Stimulated activated CD4-positive, alpha-beta T cell treated with anti-CD3 and anti-CD28 coated beads, Interleukin-1b, Interleukin-23, amount 100 ng/mL, for 48 hours (primary cell): ENCODE measurements around the gene MAPT.
"Not testable (repeated sequence)": the region's sequence is repeated elsewhere in the genome, so short reads cannot be mapped to it uniquely, and the experiment has no call there.

Source experiments
- DNase-seq: peaks from one replicate; pipeline ENCODE4 v3.0.0-alpha.2; 2020

MAPT gene

GRCh38 chr17:45902892-45903346, 8.6 kb downstream of the MAPT start:
- DNase-seq: no peak

GRCh38 chr17:45904866-45905265, 10.5 kb downstream of the MAPT start:
- DNase-seq: no peak

GRCh38 chr17:45905814-45906213, 11.5 kb downstream of the MAPT start:
- no peak for DNase-seq

GRCh38 chr17:45906237-45906636, 11.9 kb downstream of the MAPT start:
- DNase-seq: no peak

- DNase-seq: peak; percentile 38
Measured at GRCh38 chr17:45906927-45907622, 12.7 kb downstream of the MAPT start.

GRCh38 chr17:45907750-45908395, 13.5 kb downstream of the MAPT start:
- DNase-seq: no peak

GRCh38 chr17:45908460-45908859, 14.1 kb downstream of the MAPT start:
- DNase-seq: no peak

GRCh38 chr17:45908935-45909334, 14.6 kb downstream of the MAPT start:
- DNase-seq: no peak

- no peak for DNase-seq
Measured at GRCh38 chr17:45910667-45911066, 16.3 kb downstream of the MAPT start.

GRCh38 chr17:45912319-45912718, 18.0 kb downstream of the MAPT start:
- no peak for DNase-seq

GRCh38 chr17:45913030-45913429, 18.7 kb downstream of the MAPT start:
- not testable (repeated sequence) for DNase-seq

- DNase-seq: no peak
Measured at GRCh38 chr17:45914047-45914717, 19.8 kb downstream of the MAPT start.

- DNase-seq: no peak
Measured at GRCh38 chr17:45915263-45915662, 20.9 kb downstream of the MAPT start.

- no peak for DNase-seq
Measured at GRCh38 chr17:45917081-45917480, 22.7 kb downstream of the MAPT start.

GRCh38 chr17:45918241-45918745, 23.9 kb downstream of the MAPT start:
- no peak for DNase-seq

- no peak for DNase-seq
Measured at GRCh38 chr17:45919136-45919535, 24.8 kb downstream of the MAPT start.

GRCh38 chr17:45920083-45920482, 25.7 kb downstream of the MAPT start:
- DNase-seq: no peak

- DNase-seq: no peak
Measured at GRCh38 chr17:45923511-45924268, 29.3 kb downstream of the MAPT start.

- no peak for DNase-seq
Measured at GRCh38 chr17:45924332-45924820, 30.0 kb downstream of the MAPT start.

- no peak for DNase-seq
Measured at GRCh38 chr17:45925311-45925710, 31.0 kb downstream of the MAPT start.

GRCh38 chr17:45927247-45927646, 32.9 kb downstream of the MAPT start:
- no peak for DNase-seq

- no peak for DNase-seq
Measured at GRCh38 chr17:45929344-45929743, 35.0 kb downstream of the MAPT start.

- DNase-seq: no peak
Measured at GRCh38 chr17:45930420-45930951, 36.1 kb downstream of the MAPT start.
